HEK293 (cell line): Measurements from ENCODE around the gene RGL4.

Source experiments
- CTCF ChIP-seq: fragments of 450-650 bp; formaldehyde crosslinking; IDR thresholded peaks from 2 replicates; pipeline ENCODE4 v1.5.1; 2016; ENCODE audit warnings: missing biosample characterization, missing genetic modification characterization
- GLIS1 ChIP-seq: fragments of 450-650 bp; formaldehyde crosslinking; IDR thresholded peaks from 2 replicates; pipeline ENCODE4 v1.5.1; 2016; ENCODE audit warnings: missing biosample characterization, missing genetic modification characterization
- ZNF138 ChIP-seq: fragments of 450-650 bp; formaldehyde crosslinking; IDR thresholded peaks from 2 replicates; pipeline ENCODE4 v1.5.1; 2016; ENCODE audit warnings: missing biosample characterization, missing genetic modification characterization, borderline replicate concordance
- ZNF24 ChIP-seq: fragments of 450-650 bp; formaldehyde crosslinking; IDR thresholded peaks from 2 replicates; pipeline ENCODE4 v1.5.1; 2016; ENCODE audit warnings: missing biosample characterization, missing genetic modification characterization
- ZNF274 ChIP-seq, 2 experiments: fragments of 200-500 bp in 1 of 2; fragments of 450-650 bp in 1 of 2; sonication (Bioruptor generic) in 1 of 2; formaldehyde crosslinking in 1 of 2; IDR thresholded peaks; 2 replicates each; pipeline versions ENCODE4 v1.5.1 to v1.6.1; 2014 to 2016; ENCODE audit warnings: borderline replicate concordance in 1 of 2, inconsistent platforms in 1 of 2, low read length in 1 of 2, missing biosample characterization in 1 of 2, missing genetic modification characterization in 1 of 2
- ZNF530 ChIP-seq: fragments of 450-650 bp; formaldehyde crosslinking; IDR thresholded peaks from 2 replicates; pipeline ENCODE4 v1.5.1; 2016; ENCODE audit warnings: low read depth, missing biosample characterization, missing genetic modification characterization

GRCh38 chr22:23722160-23722559 lies 31.3 kb downstream of the RGL4 start:
- TF ChIP-seq ZNF138 (tag by site-specific recombination) (no peak), CTCF (tag by site-specific recombination) (no peak), ZNF24 (tag by site-specific recombination) (no peak), GLIS1 (no peak), ZNF530 (no peak), ZNF274 (IDR thresholded peaks at IDR 0.05; ENCODE audit: low read length) (no peak), ZNF274 (tag by site-specific recombination; IDR thresholded peaks at IDR 0.05; ENCODE audit: borderline replicate concordance) (no peak)
